Neuronal stem cell (in vitro differentiated cells): Measurements from ENCODE around the gene IL1F10.

ENCODE experiments used
- DNase-seq: peaks from one replicate; pipeline ENCODE4 v3.0.0-alpha.2; 2013; ENCODE audit warnings: low spot score
- H2AFZ ChIP-seq: one replicate; pipeline ENCODE4 v1.6.1; 2013; ENCODE audit warnings: mild to moderate bottlenecking, low read length, inconsistent platforms
- H2AK5ac ChIP-seq: 2 replicates; pipeline ENCODE4 v1.6.1; 2013; ENCODE audit warnings: low read depth, mild to moderate bottlenecking, inconsistent platforms, low read length, moderate library complexity, mixed read lengths
- H2BK120ac ChIP-seq: 2 replicates; pipeline ENCODE4 v1.6.1; 2013; ENCODE audit warnings: low read depth, mild to moderate bottlenecking, inconsistent platforms, low read length, moderate library complexity, mixed read lengths
- H2BK12ac ChIP-seq: one replicate; pipeline ENCODE4 v1.6.1; 2013; ENCODE audit warnings: low read length, inconsistent platforms
- H2BK15ac ChIP-seq: 2 replicates; pipeline ENCODE4 v1.6.1; 2013; ENCODE audit warnings: mild to moderate bottlenecking, low read length, inconsistent platforms, mixed read lengths
- H2BK5ac ChIP-seq: one replicate; pipeline ENCODE4 v1.6.1; 2013; ENCODE audit warnings: inconsistent platforms, mild to moderate bottlenecking, low read length, moderate library complexity
- H3K14ac ChIP-seq: one replicate; pipeline ENCODE4 v1.6.1; 2013; ENCODE audit warnings: low read length, inconsistent platforms
- H3K18ac ChIP-seq: 2 replicates; pipeline ENCODE4 v1.6.1; 2013; ENCODE audit warnings: low read length, inconsistent platforms
- H3K23ac ChIP-seq: 2 replicates; pipeline ENCODE4 v1.6.1; 2013; ENCODE audit warnings: low read depth, mild to moderate bottlenecking, mixed read lengths, low read length, inconsistent platforms; ENCODE audit not compliant: poor library complexity
- H3K27ac ChIP-seq: replicated peaks from 3 replicates; pipeline ENCODE4 v1.5.1; 2013; ENCODE audit warnings: low read length, inconsistent platforms
- H3K27me3 ChIP-seq, 3 experiments: 2 replicates each; pipeline ENCODE4 v1.6.1; 2013; ENCODE audit warnings: low read length in 3 of 3, mild to moderate bottlenecking in 2 of 3, inconsistent platforms in 1 of 3, low read depth in 1 of 3, mixed read lengths in 1 of 3, moderate library complexity in 1 of 3; ENCODE audit not compliant: control insufficient read depth in 3 of 3, insufficient read depth in 3 of 3
- H3K36me3 ChIP-seq, 2 donors: replicated peaks in 1 of 2; 2 replicates each; pipeline ENCODE4 v1.6.1; 2013; ENCODE audit warnings: low read length in 2 of 2; ENCODE audit not compliant: control insufficient read depth in 2 of 2, insufficient read depth in 2 of 2
- H3K4ac ChIP-seq: 2 replicates; pipeline ENCODE4 v1.6.1; 2013; ENCODE audit warnings: inconsistent platforms, mild to moderate bottlenecking, low read length, moderate library complexity
- H3K4me1 ChIP-seq, 2 donors: 1 replicate in 1 of 2; 2 replicates in 1 of 2; pipeline ENCODE4 v1.6.1; 2013; ENCODE audit warnings: low read length in 2 of 2, low read depth in 1 of 2; ENCODE audit not compliant: control insufficient read depth in 2 of 2, insufficient read depth in 1 of 2
- H3K4me2 ChIP-seq: one replicate; pipeline ENCODE4 v1.6.1; 2013; ENCODE audit warnings: mild to moderate bottlenecking, low read length, inconsistent platforms; ENCODE audit not compliant: insufficient read depth, poor library complexity, severe bottlenecking
- H3K4me3 ChIP-seq, 2 donors: 2 replicates each; pipeline ENCODE4 v1.5.1; 2013; ENCODE audit warnings: low read length in 2 of 2, mild to moderate bottlenecking in 2 of 2, inconsistent platforms in 1 of 2, moderate library complexity in 1 of 2
- H3K79me1 ChIP-seq: one replicate; pipeline ENCODE4 v1.6.1; 2013; ENCODE audit warnings: low read depth, mild to moderate bottlenecking, inconsistent platforms, low read length, moderate library complexity
- H3K9ac ChIP-seq: one replicate; pipeline ENCODE4 v1.6.1; 2013; ENCODE audit warnings: mild to moderate bottlenecking, low read depth, low read length, inconsistent platforms; ENCODE audit not compliant: poor library complexity
- H3K9me3 ChIP-seq, 2 donors: replicated peaks in 1 of 2; 2 replicates each; pipeline versions ENCODE3 to v1.6.1; 2013; ENCODE audit warnings: low read length in 2 of 2, mild to moderate bottlenecking in 2 of 2, inconsistent platforms in 1 of 2, low read depth in 1 of 2, mixed read lengths in 1 of 2, moderate library complexity in 1 of 2; ENCODE audit not compliant: control insufficient read depth in 2 of 2, insufficient read depth in 1 of 2
- H4K8ac ChIP-seq: one replicate; pipeline ENCODE4 v1.6.1; 2013; ENCODE audit warnings: low read depth, mild to moderate bottlenecking, inconsistent platforms, low read length, moderate library complexity
- H4K91ac ChIP-seq: one replicate; pipeline ENCODE4 v1.6.1; 2013; ENCODE audit warnings: low read length, low read depth, mild to moderate bottlenecking, inconsistent platforms; ENCODE audit not compliant: poor library complexity
- WGBS, 2 donors: extraction: QIAGEN DNeasy Blood & Tissue Kit; methylation state at CpG; one replicate each; pipeline ENCODE4 v1.1.7; 2013; ENCODE audit warnings: missing lambda C conversion rate in 2 of 2, mixed read lengths in 1 of 2; ENCODE audit not compliant: insufficient read length in 2 of 2, insufficient replicate concordance in 1 of 2; ENCODE audit errors: extremely low coverage in 2 of 2; 5-methylcytosine and 5-hydroxymethylcytosine counted together

Gene IL1F10

GRCh38 chr2:113075600-113075999 lies 7.8 kb downstream of the IL1F10 start:
- Histone ChIP-seq H3K14ac (no peak overlapping the region), H3K4ac (no peak overlapping the region), H2BK15ac (no peak overlapping the region), H4K91ac (no peak overlapping the region), H2BK5ac (no peak overlapping the region), H4K8ac (no peak overlapping the region), H3K9ac (no peak overlapping the region), H3K9me3 (no peaks in the 10 kb centered on the region), H3K27me3 (peaks cover 0 to 25% (median 0%) of the 10 kb centered on the region in 3 experiments), H2BK12ac (no peak overlapping the region), H2AFZ (no peak overlapping the region), H2BK120ac (no peak overlapping the region), H3K4me1 (peaks cover 0 to 3% of the 10 kb centered on the region in 2 donors), H3K23ac (no peak overlapping the region), H3K4me3 (no peak overlapping the region), H3K27ac (no peak overlapping the region), H3K79me1 (no peaks in the 10 kb centered on the region), H3K4me2 (no peak overlapping the region), H2AK5ac (no peak overlapping the region), H3K18ac (no peak overlapping the region), H3K36me3 (no peaks in the 10 kb centered on the region)
- no peak for DNase-seq
- WGBS, 2 donors = no CpG with 5 or more reads among the region's 3 CpGs

GRCh38 chr2:113076954-113077669 lies 9.3 kb downstream of the IL1F10 start:
- WGBS, 2 donors = no CpG with 5 or more reads among the region's 3 CpGs

GRCh38 chr2:113077921-113078320 lies 10.2 kb downstream of the IL1F10 start:
- H3K23ac ChIP-seq = no peak overlapping the region
- no peak overlapping the region for H4K8ac ChIP-seq
- no peak overlapping the region for H4K91ac ChIP-seq
- no peak overlapping the region for H2AFZ ChIP-seq
- H2BK12ac ChIP-seq = no peak overlapping the region
- no peak overlapping the region for H2BK5ac ChIP-seq
- peaks cover 0 to 3% of the 10 kb centered on the region in 2 donors for H3K4me1 ChIP-seq
- H3K27ac ChIP-seq = no peak overlapping the region
- no CpG with 5 or more reads among the region's 1 CpG for WGBS, 2 donors
- peaks cover 0 to 25% (median 0%) of the 10 kb centered on the region in 3 experiments for H3K27me3 ChIP-seq
- no peak for DNase-seq
- H3K4me3 ChIP-seq = no peak overlapping the region
- no peak overlapping the region for H2BK15ac ChIP-seq
- H3K4me2 ChIP-seq = no peak overlapping the region
- H2BK120ac ChIP-seq = no peak overlapping the region
- H3K18ac ChIP-seq = no peak overlapping the region
- H3K9ac ChIP-seq = no peak overlapping the region
- H3K14ac ChIP-seq = no peak overlapping the region
- no peak overlapping the region for H2AK5ac ChIP-seq
- H3K79me1 ChIP-seq = no peaks in the 10 kb centered on the region
- no peaks in the 10 kb centered on the region for H3K9me3 ChIP-seq
- no peak overlapping the region for H3K4ac ChIP-seq
- no peaks in the 10 kb centered on the region for H3K36me3 ChIP-seq

More at GRCh38 chr2:113076954-113077669, 9.3 kb downstream of the IL1F10 start:
- no peak overlapping the region for H2AK5ac ChIP-seq
- no peaks in the 10 kb centered on the region for H3K9me3 ChIP-seq
- H2BK12ac ChIP-seq = no peak overlapping the region
- H3K18ac ChIP-seq = no peak overlapping the region
- H3K27ac ChIP-seq = no peak overlapping the region
- H2BK120ac ChIP-seq = no peak overlapping the region
- H3K14ac ChIP-seq = no peak overlapping the region
- no peak overlapping the region for H3K4me3 ChIP-seq
- H4K91ac ChIP-seq = no peak overlapping the region
- H3K9ac ChIP-seq = no peak overlapping the region
- H3K36me3 ChIP-seq = no peaks in the 10 kb centered on the region
- no peak overlapping the region for H3K4me2 ChIP-seq
- no peak overlapping the region for H2AFZ ChIP-seq
- H3K4ac ChIP-seq = no peak overlapping the region
- no peak overlapping the region for H2BK15ac ChIP-seq
- no peak overlapping the region for H4K8ac ChIP-seq
- no peak overlapping the region for H2BK5ac ChIP-seq
- DNase-seq = no peak
- no peak overlapping the region for H3K23ac ChIP-seq
- peaks cover 0 to 28% (median 0%) of the 10 kb centered on the region in 3 experiments for H3K27me3 ChIP-seq
- no peaks in the 10 kb centered on the region for H3K79me1 ChIP-seq
- H3K4me1 ChIP-seq = peaks cover 0 to 3% of the 10 kb centered on the region in 2 donors

GRCh38 chr2:113078350-113078839 lies 10.6 kb downstream of the IL1F10 start:
- H2BK12ac ChIP-seq = no peak overlapping the region
- no peak overlapping the region for H4K91ac ChIP-seq
- H3K27ac ChIP-seq = no peak overlapping the region
- DNase-seq = no peak
- H2AFZ ChIP-seq = no peak overlapping the region
- no CpG with 5 or more reads among the region's 6 CpGs for WGBS, 2 donors
- H4K8ac ChIP-seq = no peak overlapping the region
- H3K4ac ChIP-seq = no peak overlapping the region
- peaks cover 0 to 25% (median 0%) of the 10 kb centered on the region in 3 experiments for H3K27me3 ChIP-seq
- no peak overlapping the region for H2BK5ac ChIP-seq
- H3K14ac ChIP-seq = no peak overlapping the region
- no peak overlapping the region for H3K9ac ChIP-seq
- no peak overlapping the region for H3K23ac ChIP-seq
- H3K9me3 ChIP-seq = no peaks in the 10 kb centered on the region
- no peak overlapping the region for H3K4me2 ChIP-seq
- no peaks in the 10 kb centered on the region for H3K36me3 ChIP-seq
- H3K4me1 ChIP-seq = peaks cover 0 to 3% of the 10 kb centered on the region in 2 donors
- H3K4me3 ChIP-seq = no peak overlapping the region
- no peak overlapping the region for H2BK15ac ChIP-seq
- no peaks in the 10 kb centered on the region for H3K79me1 ChIP-seq
- H3K18ac ChIP-seq = no peak overlapping the region
- no peak overlapping the region for H2BK120ac ChIP-seq
- H2AK5ac ChIP-seq = no peak overlapping the region
